Large intestine (tissue), 12 donors: ENCODE results near the gene ALPK1. TPM values are rescaled to one million over a fixed set of nuclear protein-coding genes. Genes with fewer than 3 reads are reported as not detected.

Experiments
- DNase-seq, 2 donors: peaks; one replicate each; pipeline versions ENCODE4 v3.0.0 to v3.0.0-alpha.2; 2013
- H3K27ac ChIP-seq: one replicate; pipeline ENCODE4 v1.5.1; 2013; ENCODE audit warnings: low read length
- H3K27me3 ChIP-seq: 2 replicates; pipeline ENCODE4 v1.6.1; 2013; ENCODE audit warnings: low read length; ENCODE audit not compliant: control insufficient read depth, insufficient read depth
- H3K36me3 ChIP-seq: 2 replicates; pipeline ENCODE4 v1.6.1; 2013; ENCODE audit warnings: low read length; ENCODE audit not compliant: control insufficient read depth, insufficient read depth
- H3K4me1 ChIP-seq: one replicate; pipeline ENCODE4 v1.6.1; 2013; ENCODE audit warnings: low read length; ENCODE audit not compliant: control insufficient read depth, insufficient read depth
- H3K4me3 ChIP-seq: one replicate; pipeline ENCODE4 v1.5.1; 2013; ENCODE audit warnings: low read length
- H3K9me3 ChIP-seq: one replicate; pipeline ENCODE4 v1.6.1; 2013; ENCODE audit warnings: mild to moderate bottlenecking, low read depth, low read length, moderate library complexity; ENCODE audit not compliant: control insufficient read depth
- WGBS: methylation state at CpG from one replicate; pipeline ENCODE4 v1.1.5; 2013; ENCODE audit warnings: low lambda C conversion rate; ENCODE audit not compliant: insufficient coverage; 5-methylcytosine and 5-hydroxymethylcytosine counted together
- long read RNA-seq, 11 donors: transcript quantifications; one replicate each; lab custom pipeline, GENCODE V29; 2026
- polyA plus RNA-seq: library from polyadenylated mRNA; unstranded; fragments of 120-200 nt; gene quantifications from one replicate; pipeline ENCODE4 v1.2.1, GENCODE V29; 2013

Gene ALPK1
- 25.5 TPM for polyA plus RNA-seq
- long read RNA-seq, donor 1, partial matches to known transcripts = 0 of 6 reads
- long read RNA-seq, donor 1, other reads (novel, unspliced or antisense) = 5 of 6 reads
- long read RNA-seq, donor 2, full-length matches to known transcripts = 5 of 30 reads
- long read RNA-seq, donor 2, partial matches to known transcripts = 25 of 30 reads
- long read RNA-seq, donor 2, other reads (novel, unspliced or antisense) = 0 of 30 reads
- long read RNA-seq, donor 3, full-length matches to known transcripts = 2 of 9 reads
- long read RNA-seq, donor 3, partial matches to known transcripts = 7 of 9 reads
- long read RNA-seq, donor 3, other reads (novel, unspliced or antisense) = 0 of 9 reads
- long read RNA-seq, donor 4, partial matches to known transcripts = 0 of 2 reads
- long read RNA-seq, donor 4, other reads (novel, unspliced or antisense) = 0 of 2 reads
- long read RNA-seq, donor 5 = 0 reads
- long read RNA-seq, donor 6, partial matches to known transcripts = 5 of 5 reads
- long read RNA-seq, donor 6, other reads (novel, unspliced or antisense) = 0 of 5 reads
- long read RNA-seq, donor 7 = 0 reads
- long read RNA-seq, donor 8, partial matches to known transcripts = 6 of 6 reads
- long read RNA-seq, donor 8, other reads (novel, unspliced or antisense) = 0 of 6 reads
- long read RNA-seq, donor 9, partial matches to known transcripts = 5 of 7 reads
- long read RNA-seq, donor 9, other reads (novel, unspliced or antisense) = 0 of 7 reads
- long read RNA-seq, donor 10 = 0 reads
- long read RNA-seq, donor 11, full-length matches to known transcripts = 2 of 2 reads
- long read RNA-seq, donor 11, partial matches to known transcripts = 0 of 2 reads
- long read RNA-seq, donor 11, other reads (novel, unspliced or antisense) = 0 of 2 reads

DNA sequence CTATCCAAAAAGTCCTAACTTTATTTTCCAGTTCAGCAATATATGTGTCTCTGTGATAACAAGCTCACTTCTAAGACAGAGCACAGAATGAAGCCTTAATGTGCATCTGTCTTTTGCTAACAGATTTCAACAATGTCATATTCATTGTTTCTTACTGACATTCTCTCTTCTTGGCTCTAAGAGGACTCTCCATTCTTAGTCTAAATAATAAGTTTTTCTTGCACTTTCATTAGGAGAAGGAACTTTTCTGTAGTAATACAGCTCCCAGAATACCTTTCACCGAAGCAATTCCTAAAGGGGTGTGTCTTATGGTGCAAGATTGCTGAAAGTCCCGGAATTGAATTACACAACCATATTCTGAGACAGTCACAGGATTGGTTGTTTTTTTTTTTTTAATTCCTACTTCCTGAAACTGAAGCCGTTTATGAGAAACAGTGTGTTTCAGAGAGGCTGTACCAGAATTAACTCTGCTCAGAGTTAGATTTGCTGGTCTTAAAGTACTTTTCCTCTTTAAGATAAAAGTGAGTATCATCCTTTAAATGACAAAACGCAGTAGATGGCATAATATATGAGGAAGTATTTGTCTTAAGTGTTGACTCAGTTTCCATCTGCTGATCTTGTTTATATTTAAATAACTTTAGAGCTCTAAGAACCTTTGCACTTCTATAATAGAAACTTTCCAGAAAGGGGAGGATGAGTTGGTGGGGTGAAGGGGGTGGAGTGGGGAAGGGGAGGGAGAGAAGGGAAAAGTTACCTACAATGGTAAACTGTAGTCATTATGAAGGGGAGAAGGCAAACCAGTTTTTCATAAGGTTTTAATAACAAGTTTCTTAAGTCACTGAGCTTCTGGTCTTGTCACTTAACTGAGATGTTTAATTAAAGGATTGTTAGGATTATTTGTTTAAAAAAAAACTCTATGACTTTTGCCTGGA, at the start of gene ALPK1:
Gene ALPK1 (plus strand): TSS at position 421 of the 932 bp plus-strand sequence.
- peak within 1 kb of the TSS; percentile 51 for H3K4me3 ChIP-seq
- H3K4me1 ChIP-seq = peaks cover 10% of the 10 kb centered on the region
- WGBS = no CpG with 5 or more reads among the region's 4 CpGs
- no peaks in the 10 kb centered on the region for H3K9me3 ChIP-seq
- H3K36me3 ChIP-seq = peaks cover 2% of the 10 kb centered on the region
- peak; percentile 88 to 92 for DNase-seq
- no peaks in the 10 kb centered on the region for H3K27me3 ChIP-seq
- peak within 1 kb of the TSS; percentile 96 for H3K27ac ChIP-seq

DNA sequence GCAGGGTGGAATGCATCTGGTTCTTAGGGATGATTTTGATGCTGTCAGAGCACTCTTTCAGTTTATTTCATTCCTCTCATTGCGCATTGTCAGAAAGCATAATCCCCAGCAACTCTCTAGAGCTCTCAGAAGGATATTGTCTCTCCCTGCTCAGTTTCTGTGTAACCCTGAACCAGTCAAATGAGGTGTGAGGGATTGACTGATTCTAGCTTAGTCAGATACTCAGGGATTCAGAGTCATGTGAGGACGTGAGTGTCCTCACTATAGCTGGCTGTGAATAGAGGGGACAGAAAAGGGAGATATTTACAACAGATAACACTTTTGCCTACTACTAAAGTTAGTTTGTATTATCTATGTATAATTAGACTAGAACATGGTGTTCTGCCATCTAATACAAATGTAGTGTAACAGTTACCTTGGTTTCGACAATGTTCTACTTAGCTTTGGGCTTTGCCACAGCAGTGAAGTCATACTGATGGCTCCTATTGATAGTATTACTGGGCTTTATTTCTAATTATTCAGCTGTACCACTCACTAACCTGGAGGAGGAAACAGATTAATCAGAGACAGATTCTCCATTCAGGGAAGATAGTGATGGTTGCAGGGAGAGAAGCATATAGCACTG, 46.0 kb upstream of the ALPK1 start:
- Histone ChIP-seq H3K36me3 (peaks cover 3% of the 10 kb centered on the region), H3K9me3 (no peaks in the 10 kb centered on the region), H3K27me3 (no peaks in the 10 kb centered on the region), H3K27ac (no peak overlapping the region), H3K4me3 (no peak overlapping the region), H3K4me1 (no peaks in the 10 kb centered on the region)
- DNase-seq = no peak
- WGBS = no CpG with 5 or more reads among the region's 3 CpGs

DNA sequence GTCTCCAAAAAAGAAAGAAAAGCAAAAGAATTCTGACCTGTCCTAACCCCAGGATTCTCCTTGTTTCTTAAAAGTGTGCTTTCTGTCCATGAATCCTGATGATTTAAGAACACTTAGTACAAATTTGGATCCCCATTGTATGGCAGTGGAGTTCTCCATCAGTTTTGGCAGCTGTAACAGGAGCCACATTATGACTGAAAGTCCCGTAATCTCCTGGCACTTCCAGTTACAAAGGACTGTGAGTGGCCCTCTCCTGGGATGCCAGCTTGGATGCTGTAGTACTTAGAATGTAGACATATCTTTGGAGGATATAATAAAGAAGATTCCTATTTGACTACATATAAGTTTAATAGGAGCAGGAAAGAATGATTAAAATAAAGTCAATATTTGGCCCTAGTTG, 44.9 kb upstream of the ALPK1 start:
- H3K27ac ChIP-seq = no peak overlapping the region
- H3K9me3 ChIP-seq = no peaks in the 10 kb centered on the region
- no peaks in the 10 kb centered on the region for H3K4me1 ChIP-seq
- DNase-seq = no peak
- no CpG with 5 or more reads among the region's 1 CpG for WGBS
- peaks cover 3% of the 10 kb centered on the region for H3K36me3 ChIP-seq
- H3K4me3 ChIP-seq = no peak overlapping the region
- H3K27me3 ChIP-seq = no peaks in the 10 kb centered on the region

DNA sequence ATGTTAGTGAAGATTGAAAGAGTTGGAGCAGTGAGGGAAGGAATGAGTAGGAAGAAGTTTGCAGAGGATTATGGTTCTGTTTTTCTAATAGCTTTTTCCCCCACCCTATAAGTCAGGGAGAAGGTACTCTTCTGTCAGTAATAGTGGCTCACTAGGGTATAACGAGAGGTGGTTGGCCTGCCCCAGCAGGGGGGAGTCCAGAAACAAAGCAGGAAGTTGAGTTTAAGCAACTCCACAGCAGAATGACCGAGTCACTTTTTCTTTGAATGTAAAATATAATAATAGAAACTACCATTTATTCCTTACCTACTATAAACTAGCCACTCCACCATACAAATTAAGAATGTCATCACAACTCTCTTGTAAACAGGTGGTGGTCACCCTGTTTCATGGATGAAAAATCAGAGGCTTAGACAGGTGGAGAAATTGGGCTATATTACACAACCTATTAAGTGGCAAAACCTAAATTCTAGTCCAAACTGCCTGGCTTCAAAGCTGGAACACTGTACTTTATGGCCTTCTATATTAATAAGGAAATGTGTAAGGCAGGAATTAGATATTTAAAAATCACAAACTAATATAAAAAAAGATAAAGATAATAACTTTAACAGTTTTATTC, 43.7 kb upstream of the ALPK1 start:
- peaks cover 7% of the 10 kb centered on the region for H3K36me3 ChIP-seq
- no peaks in the 10 kb centered on the region for H3K9me3 ChIP-seq
- DNase-seq = no peak
- no CpG with 5 or more reads among the region's 2 CpGs for WGBS
- H3K4me3 ChIP-seq = no peak overlapping the region
- no peaks in the 10 kb centered on the region for H3K4me1 ChIP-seq
- no peak overlapping the region for H3K27ac ChIP-seq
- H3K27me3 ChIP-seq = no peaks in the 10 kb centered on the region

DNA sequence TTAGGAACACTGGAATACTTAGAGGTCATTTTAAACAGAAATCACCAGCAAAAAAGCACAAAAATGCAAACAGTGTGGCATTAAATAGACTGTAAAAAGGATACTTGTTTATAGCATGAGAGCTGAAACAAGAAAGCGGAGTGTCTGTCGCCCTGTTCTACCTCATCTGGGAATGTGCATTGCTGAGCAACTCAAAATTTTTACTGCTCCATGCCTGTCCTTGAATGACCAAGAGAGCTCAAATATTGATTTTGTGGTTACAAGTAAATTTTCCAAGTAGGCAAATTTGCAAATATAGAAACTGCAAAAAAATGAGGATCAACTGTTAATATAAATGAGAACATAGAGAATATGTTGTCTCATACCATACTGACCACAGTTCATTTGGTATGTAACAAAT, 40.1 kb upstream of the ALPK1 start:
- WGBS = no CpG with 5 or more reads among the region's 2 CpGs
- Histone ChIP-seq H3K4me1 (no peaks in the 10 kb centered on the region), H3K4me3 (no peak overlapping the region), H3K27me3 (no peaks in the 10 kb centered on the region), H3K9me3 (no peaks in the 10 kb centered on the region), H3K27ac (no peak overlapping the region), H3K36me3 (peaks cover 32% of the 10 kb centered on the region)
- no peak for DNase-seq

DNA sequence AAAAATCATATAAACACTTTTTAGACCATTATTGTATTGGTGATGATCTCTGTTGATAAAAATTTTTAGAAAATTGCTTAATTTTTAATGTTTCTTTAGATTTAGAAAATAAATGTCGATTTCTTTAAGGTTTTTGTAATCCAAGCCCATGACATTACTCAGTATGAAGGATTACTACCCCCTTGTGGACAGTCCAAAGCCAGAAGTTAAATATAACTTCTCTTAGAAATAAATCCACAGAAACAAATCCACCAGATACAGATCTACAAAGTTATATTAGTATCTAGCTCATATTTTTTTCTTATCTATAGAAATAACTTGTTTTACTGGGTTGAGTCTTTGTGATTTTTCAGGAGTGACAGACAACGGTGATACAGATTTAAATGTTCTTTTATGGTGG, 30.3 kb upstream of the ALPK1 start:
- H3K27me3 ChIP-seq = no peaks in the 10 kb centered on the region
- H3K4me3 ChIP-seq = no peak overlapping the region
- DNase-seq = no peak
- 100% methylated on average over 1 of the region's 2 CpGs for WGBS
- no peaks in the 10 kb centered on the region for H3K4me1 ChIP-seq
- H3K36me3 ChIP-seq = peaks cover 30% of the 10 kb centered on the region
- no peak overlapping the region for H3K27ac ChIP-seq
- no peaks in the 10 kb centered on the region for H3K9me3 ChIP-seq

DNA sequence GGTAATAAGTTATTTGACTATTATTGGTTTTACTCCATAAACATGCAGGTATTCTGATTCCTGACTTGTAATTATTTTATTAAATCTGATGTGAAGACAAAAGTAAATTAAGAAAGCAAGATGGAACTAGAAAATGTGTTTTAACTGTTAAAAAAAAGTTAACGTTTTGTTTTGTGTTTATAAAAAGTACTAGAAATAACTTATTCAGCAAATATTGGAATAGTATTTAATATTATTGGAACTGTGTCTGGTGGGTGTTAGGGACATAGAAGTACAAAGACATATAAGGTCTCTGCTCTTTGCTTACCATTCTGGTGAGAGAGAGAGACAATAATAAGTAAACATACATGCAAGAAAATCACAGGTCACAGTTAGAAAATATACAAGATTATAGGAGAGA, 27.1 kb upstream of the ALPK1 start:
- 93% methylated on average over 1 of the region's 1 CpG for WGBS
- H3K27ac ChIP-seq = no peak overlapping the region
- no peaks in the 10 kb centered on the region for H3K9me3 ChIP-seq
- H3K36me3 ChIP-seq = peaks cover 19% of the 10 kb centered on the region
- H3K4me3 ChIP-seq = no peak overlapping the region
- no peak for DNase-seq
- H3K4me1 ChIP-seq = no peaks in the 10 kb centered on the region
- H3K27me3 ChIP-seq = no peaks in the 10 kb centered on the region

DNA sequence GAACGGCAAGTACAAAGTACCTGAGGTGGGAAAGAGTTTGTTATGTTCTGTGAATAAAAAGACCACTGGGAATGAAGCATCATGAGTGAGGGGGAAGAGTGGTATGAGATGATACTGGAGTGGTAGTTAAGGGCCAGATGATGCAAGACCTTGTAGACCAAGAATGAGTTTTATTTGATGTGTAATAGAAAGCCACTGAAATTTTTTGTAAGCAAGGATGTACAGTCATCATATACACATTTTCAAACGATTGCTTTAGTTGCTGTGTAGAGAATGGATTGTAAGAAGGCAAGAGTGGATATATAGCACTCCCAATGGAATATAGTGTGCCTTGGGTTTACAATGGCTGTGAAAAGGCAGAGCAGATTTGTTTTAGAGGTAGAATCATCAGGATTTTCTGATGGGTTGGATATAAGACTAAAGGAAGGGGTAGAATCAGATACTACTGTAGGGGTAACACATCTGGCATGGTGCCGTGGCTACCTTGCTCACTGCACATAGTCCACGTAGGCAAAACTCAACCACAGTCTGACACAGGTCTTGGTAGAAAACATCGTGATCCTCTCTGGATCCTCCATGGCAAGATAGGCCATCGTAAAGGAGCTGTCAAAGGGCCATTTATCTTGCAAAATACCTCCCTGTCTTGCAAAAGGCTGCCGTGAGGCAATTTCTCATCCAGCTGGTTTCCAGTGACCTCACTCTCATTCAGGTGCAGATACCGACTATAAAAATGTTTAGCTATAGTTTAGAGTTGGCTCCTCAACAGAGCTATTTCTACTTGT, 26.3 kb upstream of the ALPK1 start:
- peaks cover 21% of the 10 kb centered on the region for H3K36me3 ChIP-seq
- no peaks in the 10 kb centered on the region for H3K4me1 ChIP-seq
- no peaks in the 10 kb centered on the region for H3K9me3 ChIP-seq
- no peak for DNase-seq
- WGBS = no CpG with 5 or more reads among the region's 8 CpGs
- H3K4me3 ChIP-seq = no peak overlapping the region
- H3K27me3 ChIP-seq = no peaks in the 10 kb centered on the region
- H3K27ac ChIP-seq = no peak overlapping the region

DNA sequence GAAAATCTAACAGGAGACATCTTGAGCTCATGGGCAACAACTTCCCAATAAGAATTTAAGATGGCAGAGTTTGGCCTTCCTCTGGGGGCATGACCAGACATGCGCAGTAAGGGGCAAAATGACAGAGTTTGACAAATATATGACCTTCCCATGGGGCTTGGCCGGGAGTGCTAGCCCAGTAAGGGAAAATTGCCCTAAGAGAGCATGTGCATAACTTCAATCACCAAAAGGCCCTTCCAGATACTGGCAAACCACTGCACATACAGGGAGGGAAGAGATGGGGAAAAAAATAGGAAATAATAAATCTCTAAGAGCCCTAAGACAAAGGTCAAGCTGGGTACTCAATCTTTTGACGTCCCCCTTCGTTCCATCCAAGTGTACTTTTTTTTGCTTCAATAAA, 24.9 kb upstream of the ALPK1 start:
- Histone ChIP-seq H3K27ac (no peak overlapping the region), H3K9me3 (no peaks in the 10 kb centered on the region), H3K27me3 (no peaks in the 10 kb centered on the region), H3K4me3 (no peak overlapping the region), H3K36me3 (peaks cover 25% of the 10 kb centered on the region), H3K4me1 (no peaks in the 10 kb centered on the region)
- DNase-seq = no peak
- 90% methylated on average over 2 of the region's 4 CpGs for WGBS
